Measurements from ENCODE around the gene DLK2.
"Not testable (repeated sequence)": the region's sequence is repeated elsewhere in the genome, so short reads cannot be mapped to it uniquely, and the experiment has no call there.

The DLK2 gene

GRCh38 chr6:43421831-43422230 is 33.5 kb downstream of the DLK2 start:
- DNase-seq = no peak

DNA sequence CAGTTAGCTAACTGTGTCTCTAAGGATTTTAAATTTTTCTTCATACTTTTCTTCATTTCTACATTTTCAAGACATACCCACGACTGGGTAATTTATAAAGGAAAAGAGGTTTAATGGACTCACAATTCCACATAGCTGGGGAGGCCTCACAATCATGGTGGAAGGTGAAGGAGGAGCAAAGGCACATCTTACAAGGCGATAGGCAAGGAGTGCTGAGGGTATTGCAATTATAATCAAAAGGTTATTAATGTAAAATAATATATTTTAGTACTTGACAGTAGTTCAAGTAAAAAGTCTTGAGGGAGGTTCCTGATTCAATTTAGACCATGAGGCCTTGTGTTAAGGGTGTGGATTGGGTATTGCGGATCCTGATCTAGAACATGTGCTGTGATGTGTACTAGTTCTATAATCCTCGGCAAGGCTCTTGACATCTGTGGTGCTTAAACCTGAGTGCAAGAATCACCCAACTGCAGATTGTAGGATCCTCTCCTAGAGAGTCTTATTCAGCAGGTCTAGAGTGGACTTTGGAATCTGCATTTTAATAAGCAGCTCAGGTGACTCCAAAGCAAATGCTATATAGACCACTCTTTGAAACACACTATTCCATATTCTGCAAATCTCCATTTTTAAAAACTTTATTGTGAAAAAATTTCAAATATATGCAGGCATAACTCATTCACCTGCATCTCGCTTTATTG is 35.2 kb downstream of the DLK2 start:
- DNase-seq = no peak

GRCh38 chr6:43416935-43417334 is 38.4 kb downstream of the DLK2 start:
- no peak for DNase-seq

DNA sequence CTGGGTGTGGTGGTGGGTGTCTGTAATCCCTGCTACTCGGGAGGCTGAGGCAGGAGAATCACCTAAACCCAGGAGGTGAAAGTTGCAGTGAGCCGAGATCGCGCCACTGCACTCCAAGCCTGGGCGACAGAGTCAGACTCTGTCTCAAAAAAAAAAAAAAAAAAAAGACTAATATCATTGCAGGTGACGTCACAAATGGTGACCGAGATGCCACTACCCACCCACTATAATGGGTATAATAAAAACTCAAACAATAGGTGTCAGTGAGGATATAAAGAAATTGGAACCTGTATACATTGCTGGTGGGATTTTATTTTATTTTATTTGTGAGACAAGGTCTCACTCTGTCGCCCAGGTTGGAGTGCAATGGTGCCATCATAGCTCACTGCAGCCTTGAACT is 40.1 kb downstream of the DLK2 start:
- not testable (repeated sequence) for DNase-seq

- no peak for DNase-seq
These were observed 42.3 kb downstream of the DLK2 start for GRCh38 chr6:43413002-43413401.

- no peak for DNase-seq
These were observed 42.8 kb downstream of the DLK2 start for GRCh38 chr6:43412541-43412940.

DNA sequence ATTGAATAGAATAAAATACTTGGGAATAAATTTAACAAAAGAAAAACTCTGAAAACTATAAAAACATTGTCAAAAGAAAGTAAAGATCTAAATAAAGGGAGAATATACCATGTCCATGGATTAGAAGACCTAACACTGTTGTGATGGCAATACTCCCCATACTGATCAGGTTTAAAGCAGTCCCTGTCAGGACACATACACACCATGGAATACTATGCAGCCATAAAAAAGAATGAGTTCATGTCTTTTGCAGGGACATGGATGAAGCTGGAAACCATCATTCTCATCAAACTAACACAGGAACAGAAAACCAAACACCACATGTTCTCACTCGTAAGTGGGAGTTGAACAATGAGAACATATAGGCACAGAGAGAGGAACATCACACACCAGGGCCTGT is 44.6 kb downstream of the DLK2 start:
- DNase-seq = not testable (repeated sequence)

GRCh38 chr6:43408259-43408658 is 47.1 kb downstream of the DLK2 start:
- no peak for DNase-seq

DNA sequence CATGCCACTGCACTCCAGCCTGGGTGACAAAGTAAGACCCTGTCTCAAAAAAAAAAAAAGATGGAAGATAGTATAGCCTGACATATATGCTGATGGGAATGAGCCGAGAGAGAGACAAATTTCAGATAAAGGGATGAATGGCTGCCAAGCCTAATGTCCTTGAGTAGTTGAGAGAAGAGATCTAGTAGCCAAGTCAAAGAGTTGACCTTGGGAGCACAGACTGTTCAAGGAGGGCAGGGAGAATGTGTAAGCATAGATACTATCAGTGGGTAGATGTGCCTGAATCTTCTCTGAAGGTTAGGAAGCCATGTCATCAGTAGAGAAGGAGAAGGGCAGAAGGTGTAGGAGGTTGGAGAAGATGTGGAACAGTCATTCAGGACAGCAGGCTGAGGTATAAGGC is 48.1 kb downstream of the DLK2 start:
- DNase-seq = no peak

DNA sequence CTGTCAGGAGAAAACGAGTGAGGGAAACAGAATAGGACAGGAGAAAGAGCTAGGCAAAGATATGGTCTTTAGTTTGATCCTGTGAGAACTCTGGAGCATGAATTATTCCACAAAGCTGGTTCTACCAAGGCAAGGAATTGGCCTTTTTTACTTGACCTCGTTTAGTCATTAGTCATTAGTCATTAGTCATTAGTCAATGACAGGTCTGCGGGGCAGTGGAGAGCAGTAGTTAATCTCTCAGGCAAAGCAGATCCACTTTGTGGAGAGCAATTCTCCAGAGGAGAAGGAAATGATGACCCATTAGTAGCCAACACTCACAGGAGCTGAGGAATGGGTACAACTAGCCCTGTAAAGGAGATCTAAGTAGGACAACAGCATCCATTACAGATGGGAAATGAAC is 50.0 kb downstream of the DLK2 start:
- DNase-seq = no peak

DNA sequence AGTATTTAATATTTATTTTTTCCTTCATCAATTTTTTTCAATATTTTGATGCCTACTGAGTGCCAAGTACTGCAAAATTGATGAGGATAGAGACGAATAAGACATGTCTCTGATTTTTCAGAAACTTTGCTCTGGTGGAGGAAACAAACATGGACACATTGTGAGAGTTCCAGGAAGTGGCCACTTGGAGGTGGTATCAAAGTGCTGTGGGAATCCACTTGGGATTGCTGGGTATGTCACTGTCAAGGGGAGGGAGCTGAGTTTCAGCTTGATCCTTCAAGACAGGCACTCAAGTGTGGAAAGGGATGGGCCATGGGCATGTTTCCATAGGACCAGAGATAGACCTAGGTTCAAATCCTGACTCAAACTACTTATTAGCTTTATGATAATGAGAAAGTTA is 52.5 kb downstream of the DLK2 start:
- no peak for DNase-seq

DNA sequence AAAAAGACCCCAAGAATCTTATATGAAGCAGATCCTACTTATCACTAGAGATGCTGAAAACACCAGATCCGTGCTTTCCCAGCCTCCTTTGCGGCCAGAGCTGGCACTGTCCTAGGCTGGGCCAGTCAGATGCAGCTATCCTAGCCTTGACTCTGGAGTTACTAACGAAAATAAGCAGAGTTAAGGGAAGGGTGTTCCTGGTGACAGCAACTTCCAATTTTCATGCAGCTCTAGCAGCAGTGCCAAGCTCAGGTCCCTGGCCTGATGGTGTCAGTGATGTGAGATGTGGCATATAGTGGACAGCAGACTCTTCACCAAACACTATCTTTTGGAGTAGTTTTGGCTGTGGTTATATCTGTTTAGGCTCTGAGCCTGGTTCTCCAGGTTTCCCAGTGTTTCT is 53.6 kb downstream of the DLK2 start:
- DNase-seq = no peak

All from CD4-positive, alpha-beta T cell treated with Interleukin-15 for 1 hour (primary cell).